Body of pancreas (tissue), 4 donors: ENCODE measurements around the gene IZUMO4.

Experiments used
- CTCF ChIP-seq, 7 experiments: fragments of 450-650 bp in 4 of 7; fragments of 200-600 bp in 3 of 7; sonication (generic) in 3 of 7; IDR thresholded peaks; one replicate each; pipeline ENCODE4 v1.5.1; 2016 to 2019; ENCODE audit warnings: antibody characterized with exemption in 7 of 7
- POLR2A ChIP-seq, 3 donors: fragments of 450-650 bp; IDR thresholded peaks; one replicate each; pipeline ENCODE4 v1.6.1; 2016; ENCODE audit warnings: antibody characterized with exemption in 3 of 3, mild to moderate bottlenecking in 2 of 3

DNA sequence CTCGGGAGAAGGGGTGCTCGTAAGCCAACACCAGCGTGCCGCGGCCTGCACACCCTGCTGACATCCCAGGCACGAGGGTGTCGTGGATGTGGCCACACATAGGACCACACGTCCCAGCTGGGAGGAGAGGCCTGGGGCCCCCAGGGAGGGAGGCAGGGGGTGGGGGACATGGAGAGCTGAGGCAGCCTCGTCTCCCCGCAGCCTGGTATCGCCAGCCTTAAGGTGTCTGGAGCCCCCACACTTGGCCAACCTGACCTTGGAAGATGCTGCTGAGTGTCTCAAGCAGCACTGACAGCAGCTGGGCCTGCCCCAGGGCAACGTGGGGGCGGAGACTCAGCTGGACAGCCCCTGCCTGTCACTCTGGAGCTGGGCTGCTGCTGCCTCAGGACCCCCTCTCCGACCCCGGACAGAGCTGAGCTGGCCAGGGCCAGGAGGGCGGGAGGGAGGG, 2.4 kb downstream of the IZUMO4 start:
- no peak for TF ChIP-seq CTCF (IDR thresholded peaks at IDR 0.05)
- TF ChIP-seq POLR2A (IDR thresholded peaks at IDR 0.05) = no peak
